CD4-positive, alpha-beta T cell treated with Interleukin-10 for 1 hour (primary cell): ENCODE data around the gene TRPM8.
A peak's percentile ranks its signal among the peaks of the same experiment; 100 is the strongest.
"Not testable (repeated sequence)": the region's sequence is repeated elsewhere in the genome, so short reads cannot be mapped to it uniquely, and the experiment has no call there.

Source experiments
- DNase-seq: peaks from one replicate; pipeline ENCODE4 v3.0.0-alpha.2; 2020

TRPM8 gene

GRCh38 chr2:233917116-233917515 lies at the start of gene TRPM8:
Gene TRPM8 (plus strand): TSS chr2:233917373. CDS start chr2:233926538, 9,165 bp downstream.
- DNase-seq = no peak

DNA sequence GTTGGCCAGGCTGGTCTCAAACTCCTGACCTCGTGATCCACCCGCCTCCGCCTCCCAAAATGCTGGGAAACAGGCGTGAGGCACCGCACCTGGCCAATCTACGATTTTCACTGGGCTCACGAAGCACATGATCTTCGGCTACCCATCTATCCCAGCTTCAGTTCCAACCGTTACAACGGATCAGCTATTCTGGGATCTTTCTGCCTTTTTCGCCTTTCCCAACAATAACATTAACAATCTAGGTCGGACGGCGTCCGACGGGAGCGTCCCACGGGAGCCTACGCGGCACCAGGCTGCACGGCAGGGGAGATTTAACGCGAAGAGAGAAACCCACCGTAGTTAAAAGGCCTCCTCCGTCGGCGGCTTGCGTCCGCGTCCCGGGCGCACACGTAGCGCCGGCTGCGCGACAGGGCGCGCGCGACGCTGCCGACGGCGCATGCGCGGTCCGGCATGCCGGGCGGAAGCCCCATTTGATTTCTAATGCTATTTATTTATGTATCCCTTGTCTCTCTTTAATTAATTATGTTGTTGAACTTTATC lies 49.1 kb upstream of the TRPM8 start, which contains the start of gene MSL3B:
Gene MSL3B (minus strand): TSS at position 394 of the 540 bp plus-strand sequence.
- DNase-seq = peak; percentile 66

- no peak for DNase-seq
These were observed 45.7 kb upstream of the TRPM8 start for GRCh38 chr2:233871432-233871831.

DNA sequence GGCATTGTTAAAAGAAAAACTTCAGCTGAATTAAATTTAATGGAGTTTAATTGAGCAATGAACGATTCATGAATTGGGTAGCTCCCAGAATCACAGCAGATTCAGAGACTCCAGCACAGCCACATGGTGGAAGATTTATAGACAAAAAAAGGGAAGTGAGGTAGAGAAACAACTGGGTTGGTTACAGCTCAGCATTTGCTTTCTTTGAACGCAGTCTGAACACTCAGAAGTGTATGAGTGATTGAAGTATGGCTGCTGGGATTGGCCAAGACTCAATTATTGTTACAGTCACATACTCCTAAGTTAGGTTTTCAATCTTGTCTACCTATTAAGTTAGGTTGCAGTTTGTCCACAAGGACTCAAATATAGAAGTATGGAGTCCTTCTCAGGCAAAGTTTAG lies 45.0 kb upstream of the TRPM8 start:
- DNase-seq = not testable (repeated sequence)

GRCh38 chr2:233882353-233882752 lies 34.8 kb upstream of the TRPM8 start:
- no peak for DNase-seq

DNA sequence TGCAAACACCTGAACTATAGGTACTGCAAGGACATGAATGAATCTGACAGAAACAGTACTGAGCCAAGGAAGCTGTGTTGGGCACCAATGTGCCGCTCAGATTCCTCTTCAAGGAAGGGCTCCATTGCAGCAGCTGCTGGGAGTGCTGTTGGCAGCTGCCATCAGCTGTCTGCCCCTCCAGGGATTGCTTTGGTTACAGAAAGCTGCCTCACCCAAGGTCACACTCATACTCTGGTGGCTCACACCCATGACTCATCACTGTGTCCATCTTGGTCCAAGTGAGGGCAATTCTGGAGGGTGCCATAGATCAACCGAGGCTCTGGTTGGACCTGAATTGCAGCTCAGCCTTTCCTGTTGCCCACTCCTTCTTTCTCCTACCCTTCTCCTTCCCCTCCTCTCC lies 24.4 kb upstream of the TRPM8 start:
- no peak for DNase-seq

GRCh38 chr2:233896253-233896652 lies 20.9 kb upstream of the TRPM8 start:
- not testable (repeated sequence) for DNase-seq

- DNase-seq = no peak
These were observed 15.8 kb upstream of the TRPM8 start for GRCh38 chr2:233901367-233901766.

- DNase-seq = no peak
These were observed 15.3 kb upstream of the TRPM8 start for GRCh38 chr2:233901884-233902283.

DNA sequence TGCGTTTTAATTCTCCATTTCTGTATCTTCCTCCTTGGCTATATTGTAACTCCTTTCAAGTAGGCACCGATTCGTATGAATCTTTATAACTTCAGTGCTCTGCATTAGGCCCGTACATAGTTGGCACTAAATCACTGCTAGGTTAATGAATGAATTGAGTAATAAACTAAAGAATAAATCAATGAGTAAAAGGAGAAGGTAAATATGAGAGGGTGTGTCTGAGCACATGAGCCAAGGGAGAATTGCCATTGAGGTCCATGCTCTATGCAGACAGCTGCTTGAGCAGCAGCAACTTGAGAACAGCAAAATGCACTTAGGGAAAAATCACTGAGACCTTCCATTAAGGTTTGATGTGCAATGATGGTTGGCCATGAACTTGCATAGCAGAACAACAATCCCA lies 11.2 kb upstream of the TRPM8 start:
- DNase-seq = no peak

- no peak for DNase-seq
These were observed 9.5 kb upstream of the TRPM8 start for GRCh38 chr2:233907627-233908026.

DNA sequence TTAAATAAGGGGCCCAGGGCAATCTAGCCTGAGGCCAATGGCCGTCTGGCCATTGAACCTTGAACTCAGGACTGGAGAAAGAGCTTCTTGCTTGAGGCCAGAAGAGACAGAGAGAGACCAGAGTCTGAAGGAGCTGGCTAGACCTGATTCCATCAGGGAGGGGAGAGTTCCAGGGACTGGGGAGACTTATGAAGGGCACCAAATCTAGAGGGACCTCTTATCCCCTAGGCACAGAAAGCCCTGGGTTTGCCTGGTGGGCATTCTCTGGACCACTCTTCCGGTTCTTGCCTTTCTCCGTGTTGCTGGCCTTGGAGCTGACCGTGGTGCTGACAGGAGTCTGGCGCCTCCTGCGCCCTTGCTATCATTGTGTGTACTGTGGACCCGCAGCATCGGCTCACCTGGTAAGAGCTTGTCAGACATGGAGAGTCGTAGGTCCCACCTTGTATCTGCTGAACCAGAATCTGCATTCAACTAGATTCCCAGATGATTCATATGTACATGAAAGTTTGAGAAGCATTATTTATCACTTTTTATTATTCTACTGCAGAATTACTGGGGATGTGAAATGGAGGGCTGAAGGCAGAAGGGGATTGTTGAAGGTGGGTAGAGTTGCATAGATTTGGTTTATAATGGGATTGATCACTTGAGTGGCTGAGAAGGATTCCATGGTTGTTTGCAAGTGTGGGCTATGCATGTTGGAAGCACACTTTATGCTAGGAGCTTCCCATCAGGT lies 4.3 kb upstream of the TRPM8 start:
- no peak for DNase-seq

GRCh38 chr2:233915128-233915527 lies 2.0 kb upstream of the TRPM8 start:
- no peak for DNase-seq

- DNase-seq = no peak
These were observed 2.1 kb downstream of the TRPM8 start for GRCh38 chr2:233919319-233919718.

GRCh38 chr2:233919938-233920337 lies 2.8 kb downstream of the TRPM8 start:
- no peak for DNase-seq

- DNase-seq = no peak
These were observed 5.3 kb downstream of the TRPM8 start for GRCh38 chr2:233922471-233922870.

- DNase-seq = no peak
These were observed 8.2 kb downstream of the TRPM8 start for GRCh38 chr2:233925402-233925801.

GRCh38 chr2:233926806-233927205 lies 9.6 kb downstream of the TRPM8 start:
- DNase-seq = no peak

GRCh38 chr2:233928594-233929351 lies 11.6 kb downstream of the TRPM8 start:
- peak; percentile 5 for DNase-seq

- no peak for DNase-seq
These were observed 12.3 kb downstream of the TRPM8 start for GRCh38 chr2:233929352-233930022.

DNA sequence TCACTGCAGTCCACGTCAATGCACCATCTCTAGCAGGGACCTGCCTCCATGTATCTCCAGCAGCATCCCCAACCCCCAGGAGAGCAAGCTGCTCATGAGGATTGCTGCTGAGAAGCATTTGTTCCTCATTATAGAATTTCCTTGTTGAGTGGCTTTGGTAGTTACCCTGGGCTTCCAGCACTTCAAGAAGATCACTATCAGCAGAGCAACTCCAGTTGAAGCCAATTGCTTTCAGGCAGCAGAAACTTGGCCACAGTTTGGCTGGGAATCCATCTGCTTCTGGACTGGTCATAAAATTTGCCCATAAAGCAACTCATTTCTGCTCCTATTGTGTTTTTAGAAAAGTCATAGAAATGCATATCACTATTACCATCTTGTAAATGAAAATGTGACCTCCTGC lies 17.4 kb downstream of the TRPM8 start:
- no peak for DNase-seq

DNA sequence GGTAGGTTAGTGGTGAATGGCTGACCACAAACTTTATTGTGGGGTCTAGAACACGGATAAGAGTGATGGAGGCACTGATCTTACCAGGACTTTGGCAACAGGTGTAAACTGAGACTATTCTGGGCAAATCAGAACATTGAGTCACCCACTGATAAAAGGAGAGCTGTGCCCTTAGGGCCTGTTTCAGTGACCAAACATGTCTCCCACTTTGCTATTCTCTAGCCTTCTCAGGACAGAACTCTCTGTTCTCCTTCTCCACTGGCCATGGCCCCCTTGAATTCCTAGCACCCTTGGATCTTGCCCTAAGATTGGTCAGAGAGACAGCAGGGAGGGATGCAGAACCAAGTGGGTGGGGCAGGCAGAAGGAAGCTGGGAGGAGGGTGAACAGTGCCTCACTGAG lies 18.3 kb downstream of the TRPM8 start:
- no peak for DNase-seq

DNA sequence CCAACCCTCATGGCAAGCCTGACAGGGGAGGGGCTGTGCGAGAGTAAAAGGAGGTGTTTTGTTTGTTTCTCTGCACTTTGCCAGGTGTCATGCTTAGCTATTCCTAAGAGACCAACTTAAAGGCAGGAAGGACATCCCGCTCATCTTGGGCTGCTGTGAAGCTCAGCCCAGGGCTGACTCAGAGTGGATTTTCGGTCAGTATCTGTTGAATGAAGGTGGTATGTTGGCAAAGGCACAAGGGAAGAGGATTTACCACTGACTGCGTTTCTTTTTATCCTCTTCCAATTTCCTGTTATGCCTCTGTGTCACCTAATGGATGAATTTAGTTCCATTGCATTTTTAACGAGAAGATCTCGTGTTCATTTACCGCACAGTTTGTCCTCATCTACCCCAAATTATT lies 18.9 kb downstream of the TRPM8 start:
- DNase-seq = no peak
